ENCODE results near the gene RAD51AP2.

DNA sequence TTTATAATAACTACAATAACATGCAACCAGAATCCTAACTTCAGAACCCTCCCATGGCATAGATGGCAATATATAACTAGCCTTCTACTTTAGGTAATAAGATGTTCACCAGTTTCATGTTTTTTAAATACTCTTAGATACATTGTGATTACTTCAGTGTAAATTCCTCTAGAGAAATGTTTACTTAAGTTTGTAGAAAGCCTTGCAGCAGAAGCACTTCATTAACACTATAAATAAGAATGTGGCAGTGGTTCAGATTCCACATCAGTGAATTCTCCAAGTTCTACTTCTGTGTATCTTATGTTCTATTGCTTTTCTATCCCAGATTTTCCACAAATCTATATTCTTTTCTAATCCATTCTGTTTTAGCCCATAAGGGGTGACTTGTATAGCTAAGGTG, 1.2 kb upstream of the RAD51AP2 start:
- no peak for TF ChIP-seq GATA2 (IDR thresholded peaks at IDR 0.05; ENCODE audit: low read depth, low read length)
- TF ChIP-seq GATA3 (IDR thresholded peaks at IDR 0.05; ENCODE audit: low read depth, low read length), result no peak

Measured in SH-SY5Y (cell line).